DOHH2 (cell line): Measurements from ENCODE around the gene GRID1.

Experiments
- H3F3A ChIP-seq: fragments of 200-600 bp; sonication (generic), shearing (Covaris generic); 2 replicates; pipeline ENCODE4 v1.6.0; 2016; ENCODE audit warnings: antibody characterized with exemption, mild to moderate bottlenecking; ENCODE audit not compliant: control insufficient read depth, insufficient read depth
- H3K27ac ChIP-seq: fragments of 200-600 bp; sonication (generic); 2 replicates; pipeline ENCODE4 v1.5.1; 2014; ENCODE audit warnings: low read depth, mild to moderate bottlenecking, low read length, moderate library complexity
- H3K27me3 ChIP-seq: fragments of 200-600 bp; sonication (generic); 2 replicates; pipeline ENCODE4 v1.6.1; 2014; ENCODE audit warnings: mild to moderate bottlenecking, low read length, mixed read lengths; ENCODE audit not compliant: control insufficient read depth
- H3K36me3 ChIP-seq: fragments of 200-600 bp; sonication (generic); 2 replicates; pipeline ENCODE4 v1.6.1; 2014; ENCODE audit warnings: mild to moderate bottlenecking, low read length, moderate library complexity, mixed read lengths; ENCODE audit not compliant: control insufficient read depth
- H3K4me1 ChIP-seq: fragments of 200-600 bp; sonication (generic); 2 replicates; pipeline ENCODE4 v1.6.1; 2014; ENCODE audit warnings: mild to moderate bottlenecking, low read length, mixed read lengths; ENCODE audit not compliant: control insufficient read depth
- H3K4me2 ChIP-seq: fragments of 200-600 bp; sonication (generic); 2 replicates; pipeline ENCODE4 v1.6.0; 2014; ENCODE audit warnings: mild to moderate bottlenecking, low read length, moderate library complexity
- H3K4me3 ChIP-seq: fragments of 200-600 bp; sonication (generic); 2 replicates; pipeline ENCODE4 v1.5.1; 2014; ENCODE audit warnings: mild to moderate bottlenecking, low read length, mixed read lengths
- H3K79me2 ChIP-seq: fragments of 200-600 bp; sonication (generic); 2 replicates; pipeline ENCODE4 v1.6.1; 2014; ENCODE audit warnings: mild to moderate bottlenecking, low read length, mixed read lengths; ENCODE audit not compliant: control insufficient read depth
- H3K9me2 ChIP-seq: fragments of 200-600 bp; sonication (generic); replicated peaks from 2 replicates; pipeline ENCODE4 v1.6.1; 2014; ENCODE audit warnings: mild to moderate bottlenecking, low read length, mixed read lengths; ENCODE audit not compliant: control insufficient read depth
- H3K9me3 ChIP-seq: fragments of 200-600 bp; sonication (generic); 2 replicates; pipeline ENCODE4 v1.6.1; 2014; ENCODE audit warnings: antibody characterized with exemption, low read length, mixed read lengths; ENCODE audit not compliant: control insufficient read depth, insufficient read depth
- H4K20me1 ChIP-seq: fragments of 200-600 bp; sonication (generic); 2 replicates; pipeline ENCODE4 v1.6.0; 2014; ENCODE audit warnings: low read depth, mild to moderate bottlenecking, antibody characterized with exemption, low read length, moderate library complexity; ENCODE audit not compliant: control insufficient read depth, insufficient read depth
- CTCF ChIP-seq: fragments of 200-600 bp; sonication (generic); IDR thresholded peaks from one replicate; pipeline ENCODE4 v1.5.1; 2014; ENCODE audit warnings: antibody characterized with exemption, mild to moderate bottlenecking, low read depth, low read length; ENCODE audit not compliant: poor library complexity, severe bottlenecking
- EZH2phosphoT487 ChIP-seq: fragments of 200-600 bp; sonication (generic); IDR thresholded peaks from 2 replicates; pipeline ENCODE4 v1.6.1; 2017; ENCODE audit warnings: borderline replicate concordance, mild to moderate bottlenecking, antibody characterized with exemption, low read length, moderate library complexity, mixed read lengths

Gene GRID1

GRCh38 chr10:86047588-86047987, 319.0 kb downstream of the GRID1 start:
- no peaks in the 10 kb centered on the region for H3K27me3 ChIP-seq
- no peaks in the 10 kb centered on the region for H3K4me1 ChIP-seq
- H3K36me3 ChIP-seq, result no peaks in the 10 kb centered on the region
- H3K9me2 ChIP-seq, result no peaks in the 10 kb centered on the region
- H3F3A ChIP-seq, result no peaks in the 10 kb centered on the region
- H4K20me1 ChIP-seq, result no peaks in the 10 kb centered on the region
- H3K4me2 ChIP-seq, result no peak overlapping the region
- no peak for TF ChIP-seq CTCF
- H3K27ac ChIP-seq, result no peak overlapping the region
- H3K79me2 ChIP-seq, result no peaks in the 10 kb centered on the region
- H3K9me3 ChIP-seq, result no peaks in the 10 kb centered on the region
- no peak overlapping the region for H3K4me3 ChIP-seq

DNA sequence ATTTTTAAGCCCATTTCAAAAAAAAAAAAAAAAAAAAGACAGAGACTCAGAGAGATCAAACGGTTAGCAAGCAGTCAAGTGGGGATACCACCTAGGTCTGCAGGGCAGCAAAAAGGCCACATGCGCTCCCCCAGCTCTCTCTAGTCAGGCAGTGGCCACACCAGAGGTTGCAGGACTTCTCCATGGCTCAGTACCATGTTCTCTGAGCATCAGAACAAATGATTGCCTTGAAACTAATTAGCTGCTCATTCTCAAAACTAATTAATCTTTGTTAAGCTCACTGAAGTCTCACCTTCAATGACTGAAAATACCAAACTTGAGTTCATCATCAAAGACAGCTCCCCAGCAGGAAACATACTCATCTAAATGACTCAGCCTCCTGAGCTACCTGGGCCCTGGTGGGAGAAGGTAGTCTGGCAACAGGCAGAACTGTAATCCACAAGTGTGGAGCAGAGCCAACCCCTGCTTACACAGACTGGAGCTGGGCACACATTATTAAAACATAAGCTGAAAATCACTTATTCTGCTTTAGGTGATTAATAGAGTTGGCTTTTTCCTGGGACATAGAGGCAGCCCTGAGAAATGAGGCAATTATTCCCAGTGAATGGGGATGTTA, 319.6 kb downstream of the GRID1 start:
- H3K79me2 ChIP-seq, result no peaks in the 10 kb centered on the region
- no peak for TF ChIP-seq EZH2phosphoT487
- no peak for TF ChIP-seq CTCF
- no peaks in the 10 kb centered on the region for H3K9me2 ChIP-seq
- no peaks in the 10 kb centered on the region for H3K9me3 ChIP-seq
- H3K4me3 ChIP-seq, result no peak overlapping the region
- no peaks in the 10 kb centered on the region for H3K27me3 ChIP-seq
- no peak overlapping the region for H3K27ac ChIP-seq
- H4K20me1 ChIP-seq, result no peaks in the 10 kb centered on the region
- H3F3A ChIP-seq, result no peaks in the 10 kb centered on the region
- no peaks in the 10 kb centered on the region for H3K4me1 ChIP-seq
- H3K36me3 ChIP-seq, result no peaks in the 10 kb centered on the region
- H3K4me2 ChIP-seq, result no peak overlapping the region

GRCh38 chr10:86045896-86046295, 320.7 kb downstream of the GRID1 start:
- Histone ChIP-seq H3K4me1 (no peaks in the 10 kb centered on the region), H3K36me3 (no peaks in the 10 kb centered on the region), H3K9me3 (no peaks in the 10 kb centered on the region), H3K9me2 (no peaks in the 10 kb centered on the region), H3F3A (no peaks in the 10 kb centered on the region), H3K27me3 (no peaks in the 10 kb centered on the region), H3K79me2 (no peaks in the 10 kb centered on the region), H3K4me3 (no peak overlapping the region), H4K20me1 (no peaks in the 10 kb centered on the region), H3K4me2 (no peak overlapping the region), H3K27ac (no peak overlapping the region)
- TF ChIP-seq CTCF (no peak), EZH2phosphoT487 (no peak)
